ENCODE measurements around the gene RHBDF2.

GRCh38 chr17:76517638-76518038, 16.4 kb upstream of the RHBDF2 start:
- TF ChIP-seq EP300 (IDR thresholded peaks at IDR 0.05) (no peak), CTCF (IDR thresholded peaks at IDR 0.05) (no peak)

Measured in stomach (tissue), 4 donors.